Measurements from ENCODE around the gene SHMT1.

DNA sequence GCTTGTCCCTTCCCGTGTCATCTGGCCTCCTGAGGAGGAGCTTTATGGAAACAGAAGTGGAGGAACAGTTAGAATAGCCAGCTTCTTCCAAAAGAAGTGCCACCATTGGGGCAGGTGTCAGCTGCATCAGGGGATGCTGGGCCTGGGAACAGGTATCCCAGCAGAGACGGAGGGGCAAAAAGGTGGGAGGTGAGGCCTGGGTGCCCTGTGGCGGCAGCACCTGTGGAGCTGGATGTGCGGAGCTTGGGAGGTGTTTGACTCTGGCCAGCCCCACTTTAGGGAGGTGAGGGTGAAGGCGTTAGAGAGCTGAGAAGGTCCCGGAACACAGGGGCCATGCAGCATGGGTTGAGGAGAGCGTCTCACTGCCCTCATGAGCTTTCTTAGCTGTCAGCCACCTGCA, 43.0 kb downstream of the SHMT1 start:
- TF ChIP-seq BACH2 (CRISPR knock-in tag; IDR thresholded peaks at IDR 0.05; ENCODE audit: borderline replicate concordance) (no peak), CSRNP3 (CRISPR knock-in tag; IDR thresholded peaks at IDR 0.05) (no peak), SNAI2 (CRISPR knock-in tag; IDR thresholded peaks at IDR 0.05) (no peak)
- TF ChIP-seq, protein P1, sequence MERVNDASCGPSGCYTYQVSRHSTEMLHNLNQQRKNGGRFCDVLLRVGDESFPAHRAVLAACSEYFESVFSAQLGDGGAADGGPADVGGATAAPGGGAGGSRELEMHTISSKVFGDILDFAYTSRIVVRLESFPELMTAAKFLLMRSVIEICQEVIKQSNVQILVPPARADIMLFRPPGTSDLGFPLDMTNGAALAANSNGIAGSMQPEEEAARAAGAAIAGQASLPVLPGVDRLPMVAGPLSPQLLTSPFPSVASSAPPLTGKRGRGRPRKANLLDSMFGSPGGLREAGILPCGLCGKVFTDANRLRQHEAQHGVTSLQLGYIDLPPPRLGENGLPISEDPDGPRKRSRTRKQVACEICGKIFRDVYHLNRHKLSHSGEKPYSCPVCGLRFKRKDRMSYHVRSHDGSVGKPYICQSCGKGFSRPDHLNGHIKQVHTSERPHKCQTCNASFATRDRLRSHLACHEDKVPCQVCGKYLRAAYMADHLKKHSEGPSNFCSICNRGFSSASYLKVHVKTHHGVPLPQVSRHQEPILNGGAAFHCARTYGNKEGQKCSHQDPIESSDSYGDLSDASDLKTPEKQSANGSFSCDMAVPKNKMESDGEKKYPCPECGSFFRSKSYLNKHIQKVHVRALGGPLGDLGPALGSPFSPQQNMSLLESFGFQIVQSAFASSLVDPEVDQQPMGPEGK (CRISPR knock-in tag; IDR thresholded peaks at IDR 0.05; ENCODE audit: borderline replicate concordance): no peak

Data from SK-N-SH treated with all-trans-retinoic acid at 6 μM for 48 hours (cell line).